Cardiac atrium fibroblast (primary cell): ENCODE data around the gene DISP2. TPM values are rescaled to one million over a fixed set of nuclear protein-coding genes. Genes with fewer than 3 reads are reported as not detected.

ENCODE experiments used
- total RNA-seq: library from RNA; depleted of rRNA; stranded (reverse); fragments of >200 nt; gene quantifications from 2 replicates; pipeline ENCODE4 v1.2.3, GENCODE V29; 2015

Gene DISP2, protein sequence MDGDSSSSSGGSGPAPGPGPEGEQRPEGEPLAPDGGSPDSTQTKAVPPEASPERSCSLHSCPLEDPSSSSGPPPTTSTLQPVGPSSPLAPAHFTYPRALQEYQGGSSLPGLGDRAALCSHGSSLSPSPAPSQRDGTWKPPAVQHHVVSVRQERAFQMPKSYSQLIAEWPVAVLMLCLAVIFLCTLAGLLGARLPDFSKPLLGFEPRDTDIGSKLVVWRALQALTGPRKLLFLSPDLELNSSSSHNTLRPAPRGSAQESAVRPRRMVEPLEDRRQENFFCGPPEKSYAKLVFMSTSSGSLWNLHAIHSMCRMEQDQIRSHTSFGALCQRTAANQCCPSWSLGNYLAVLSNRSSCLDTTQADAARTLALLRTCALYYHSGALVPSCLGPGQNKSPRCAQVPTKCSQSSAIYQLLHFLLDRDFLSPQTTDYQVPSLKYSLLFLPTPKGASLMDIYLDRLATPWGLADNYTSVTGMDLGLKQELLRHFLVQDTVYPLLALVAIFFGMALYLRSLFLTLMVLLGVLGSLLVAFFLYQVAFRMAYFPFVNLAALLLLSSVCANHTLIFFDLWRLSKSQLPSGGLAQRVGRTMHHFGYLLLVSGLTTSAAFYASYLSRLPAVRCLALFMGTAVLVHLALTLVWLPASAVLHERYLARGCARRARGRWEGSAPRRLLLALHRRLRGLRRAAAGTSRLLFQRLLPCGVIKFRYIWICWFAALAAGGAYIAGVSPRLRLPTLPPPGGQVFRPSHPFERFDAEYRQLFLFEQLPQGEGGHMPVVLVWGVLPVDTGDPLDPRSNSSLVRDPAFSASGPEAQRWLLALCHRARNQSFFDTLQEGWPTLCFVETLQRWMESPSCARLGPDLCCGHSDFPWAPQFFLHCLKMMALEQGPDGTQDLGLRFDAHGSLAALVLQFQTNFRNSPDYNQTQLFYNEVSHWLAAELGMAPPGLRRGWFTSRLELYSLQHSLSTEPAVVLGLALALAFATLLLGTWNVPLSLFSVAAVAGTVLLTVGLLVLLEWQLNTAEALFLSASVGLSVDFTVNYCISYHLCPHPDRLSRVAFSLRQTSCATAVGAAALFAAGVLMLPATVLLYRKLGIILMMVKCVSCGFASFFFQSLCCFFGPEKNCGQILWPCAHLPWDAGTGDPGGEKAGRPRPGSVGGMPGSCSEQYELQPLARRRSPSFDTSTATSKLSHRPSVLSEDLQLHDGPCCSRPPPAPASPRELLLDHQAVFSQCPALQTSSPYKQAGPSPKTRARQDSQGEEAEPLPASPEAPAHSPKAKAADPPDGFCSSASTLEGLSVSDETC (N-terminal part only)
- 0.16 and 0.36 TPM in 2 replicates for total RNA-seq

DNA sequence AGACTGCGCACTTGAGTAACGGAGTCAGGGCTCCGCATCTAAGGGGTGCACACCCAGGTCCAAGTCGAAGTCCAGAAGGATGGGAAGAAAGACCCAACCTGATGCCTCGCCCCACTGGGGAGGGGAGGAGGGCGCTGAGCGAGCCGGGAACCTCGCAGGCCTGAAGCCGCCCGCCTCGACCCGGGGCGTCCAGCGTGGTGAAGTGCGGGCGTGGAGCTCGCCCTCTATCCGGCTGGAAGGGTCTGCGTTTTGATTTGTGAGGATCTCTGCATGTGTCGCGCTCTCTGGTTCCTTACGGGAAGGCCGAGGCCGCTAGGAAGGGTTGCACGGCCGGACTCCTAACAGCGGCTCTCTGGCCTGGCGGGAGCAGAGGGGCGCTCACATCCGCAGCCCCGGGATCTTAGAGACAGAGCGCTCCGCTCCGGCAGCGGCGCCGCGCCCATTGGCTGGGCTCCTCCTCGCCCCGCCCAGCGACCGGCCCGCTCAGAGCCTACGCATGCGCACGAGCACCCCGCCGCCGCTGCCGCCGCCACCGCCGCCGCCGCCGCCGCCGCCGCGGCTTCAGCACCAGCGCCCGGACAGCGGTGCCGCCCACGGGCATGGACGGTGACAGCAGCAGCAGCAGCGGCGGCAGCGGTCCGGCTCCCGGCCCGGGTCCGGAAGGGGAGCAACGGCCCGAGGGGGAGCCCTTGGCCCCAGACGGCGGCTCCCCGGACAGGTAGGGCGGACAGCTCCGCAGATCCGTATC is at the start of gene DISP2:
DISP2 (plus strand) TSS at position 497 of the 748 bp plus-strand sequence; CDS start at position 600, 103 bp downstream.

DNA sequence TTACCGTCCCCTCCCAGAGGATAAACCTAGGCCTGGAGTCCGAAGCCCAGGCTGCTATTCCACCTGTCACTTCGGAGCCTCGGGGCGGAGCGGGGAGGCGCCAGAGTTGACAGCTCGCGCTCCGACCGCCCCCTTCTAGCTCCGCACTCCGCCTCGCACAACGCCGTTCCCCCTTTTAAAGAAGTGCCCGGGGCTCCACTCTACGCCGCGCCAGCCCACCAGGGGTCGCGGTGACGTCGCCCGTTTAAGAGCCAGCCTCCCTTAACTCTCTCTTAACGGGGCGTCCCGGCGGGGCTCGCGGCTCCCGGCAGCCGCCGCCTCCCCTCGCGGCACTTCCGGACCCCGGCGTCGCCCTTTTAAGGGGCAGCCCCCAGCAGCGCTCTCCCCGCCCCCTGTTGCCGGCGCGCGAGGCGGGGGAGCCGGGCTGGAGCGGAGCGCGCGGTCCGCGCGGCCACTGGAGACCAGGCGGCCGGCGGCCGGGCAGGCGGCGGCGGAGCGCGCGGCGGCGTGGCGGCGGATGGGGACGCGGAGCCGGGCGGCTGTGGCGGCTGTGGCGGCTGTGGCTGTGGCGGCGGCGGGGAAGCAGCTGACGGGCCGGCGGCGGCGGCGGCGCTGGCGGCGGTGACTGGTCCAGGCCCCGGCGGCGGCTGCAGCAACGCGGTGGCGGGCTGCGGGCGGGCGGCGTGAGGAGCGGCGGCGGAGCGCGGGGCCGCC is 34.6 kb upstream of the DISP2 start, which contains the start of gene INAFM2:
INAFM2 (plus strand) TSS at position 454 of the 714 bp plus-strand sequence. CDS start 364 bp downstream, outside the sequence.

DNA sequence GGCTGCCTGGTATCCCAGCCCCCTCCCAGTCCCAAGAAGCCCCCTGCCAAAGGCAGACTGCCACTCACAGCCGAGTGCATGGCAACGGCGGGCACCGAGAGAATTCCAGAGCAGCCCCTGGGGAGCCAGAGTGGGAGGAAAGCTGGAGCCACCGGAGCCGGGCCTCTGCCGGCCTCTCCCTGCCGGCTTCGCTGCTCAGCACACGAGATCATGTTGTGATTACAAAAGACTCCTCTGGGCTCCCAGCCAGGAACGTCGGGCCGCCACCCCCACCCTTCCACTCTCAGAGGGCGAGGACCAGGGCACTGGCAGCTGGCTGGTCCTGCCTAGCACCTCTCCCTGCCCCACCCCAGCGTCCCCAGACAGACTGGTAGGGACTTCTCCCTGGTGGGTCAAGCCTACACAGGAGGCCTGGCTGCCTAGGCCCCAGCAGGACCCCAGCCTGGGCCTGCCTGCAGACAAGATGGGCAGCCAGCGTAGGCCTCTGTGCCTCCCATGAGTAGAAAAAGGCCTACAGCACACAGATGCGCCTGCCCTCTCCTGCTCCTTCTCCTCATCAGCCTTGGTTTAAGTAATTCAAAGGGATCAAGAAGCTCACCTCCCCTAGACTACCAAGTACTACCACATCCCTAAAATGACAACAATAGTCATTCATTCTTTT is 17.1 kb upstream of the DISP2 start, which contains the start of gene CCDC9B:
CCDC9B (minus strand) TSS at position 200 of the 661 bp plus-strand sequence; CDS start at position 80, 120 bp downstream.

DNA sequence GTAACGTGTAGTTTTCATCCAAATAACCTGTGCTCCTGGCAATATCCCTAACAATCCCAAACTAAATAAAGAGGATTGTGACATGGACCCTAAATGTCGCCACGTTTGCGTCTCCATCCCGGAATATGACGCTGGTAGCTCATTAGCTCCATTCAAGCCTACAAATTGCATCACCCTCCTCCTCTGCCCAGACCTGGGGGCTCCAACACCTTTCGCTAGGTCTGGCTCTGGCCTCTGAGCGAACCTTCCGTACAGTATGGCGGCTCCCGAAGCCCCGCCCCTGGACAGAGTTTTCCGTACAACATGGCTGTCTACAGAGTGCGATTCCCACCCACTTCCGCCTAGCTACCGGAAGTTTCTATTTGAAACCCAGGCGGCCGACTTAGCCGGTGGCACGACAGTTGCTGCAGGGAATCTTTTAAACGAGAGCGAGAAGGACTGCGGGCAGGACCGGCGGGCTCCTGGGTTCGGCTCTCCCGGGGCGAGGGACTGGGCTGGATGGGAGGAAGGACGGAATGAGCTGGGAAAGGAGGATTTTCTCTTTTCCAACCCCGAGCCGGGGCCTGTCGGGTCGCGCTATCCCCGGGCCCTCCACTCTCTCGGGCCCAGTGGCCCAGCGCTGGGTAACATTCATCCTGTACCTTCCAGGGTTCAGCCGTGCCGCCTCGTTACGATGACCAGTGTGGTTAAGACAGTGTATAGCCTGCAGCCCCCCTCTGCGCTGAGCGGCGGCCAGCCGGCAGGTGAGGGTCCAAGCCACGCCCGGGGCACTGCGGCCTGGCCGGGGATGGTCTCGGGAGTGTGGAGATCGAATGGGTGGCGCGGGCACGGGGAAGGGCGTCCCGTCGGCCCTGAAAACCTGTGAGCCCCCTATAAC is 24.8 kb downstream of the DISP2 start, which contains the start of gene KNSTRN:
KNSTRN (plus strand) TSS at position 142 of the 877 bp plus-strand sequence; CDS start at position 257, 115 bp downstream.

DNA sequence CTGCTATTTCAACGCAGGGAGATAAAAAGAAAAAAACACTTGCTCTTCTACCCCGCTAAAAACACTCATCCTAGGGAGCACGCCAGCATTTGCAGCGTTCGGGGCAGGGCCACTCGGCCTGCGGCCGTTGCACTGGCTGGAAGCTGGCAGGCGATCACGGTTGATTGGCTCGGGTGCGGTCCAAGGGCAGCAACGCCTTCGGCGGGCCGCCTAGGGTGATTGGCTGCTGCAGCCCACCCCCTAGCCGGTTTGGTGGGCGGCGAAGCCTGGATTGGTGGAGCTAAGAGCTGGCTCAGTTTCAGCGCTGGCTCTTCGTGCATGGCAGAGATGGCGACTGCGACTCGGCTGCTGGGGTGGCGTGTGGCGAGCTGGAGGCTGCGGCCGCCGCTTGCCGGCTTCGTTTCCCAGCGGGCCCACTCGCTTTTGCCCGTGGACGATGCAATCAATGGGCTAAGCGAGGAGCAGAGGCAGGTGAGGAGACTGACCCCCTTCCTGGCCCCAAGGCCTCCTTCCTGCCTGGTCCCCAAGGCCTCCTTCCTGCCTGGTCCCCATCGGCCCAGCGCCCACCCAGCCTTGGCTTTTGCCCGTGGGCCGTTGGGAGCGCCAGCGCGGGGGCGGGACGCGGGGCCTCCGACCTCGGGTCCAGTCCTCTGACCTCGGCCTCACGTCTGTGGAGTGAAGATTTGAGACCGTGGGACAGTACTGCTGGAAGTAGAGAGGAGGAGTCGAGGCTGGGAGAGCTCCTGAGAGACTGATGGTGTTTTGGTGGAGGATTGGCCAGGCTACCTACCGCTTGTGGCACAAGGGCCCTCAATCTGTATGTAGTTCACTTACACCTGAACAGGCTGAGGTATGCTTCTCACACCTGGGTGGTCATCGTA is 47.7 kb downstream of the DISP2 start, which contains the start of gene IVD:
IVD (plus strand) TSS at position 295 of the 881 bp plus-strand sequence; CDS start at position 328, 33 bp downstream.

Other genes with a start within 250 kb of the DISP2 start
- 0.36 and 0.49 TPM in 2 replicates for gene BMF, start 249.3 kb upstream of the DISP2 start, total RNA-seq
- gene BUB1B, start 197.2 kb upstream of the DISP2 start, total RNA-seq: 5.0 and 8.7 TPM in 2 replicates
- gene PAK6, start 119.2 kb upstream of the DISP2 start, total RNA-seq: 0.16 TPM in 1 of 2 replicates, not detected in the other
- not detected in 2 replicates for gene ANKRD63, start 75.2 kb upstream of the DISP2 start, total RNA-seq
- 1.1 TPM in 2 replicates for gene PLCB2, start 50.3 kb upstream of the DISP2 start, total RNA-seq
- gene INAFM2, start 34.5 kb upstream of the DISP2 start, total RNA-seq: 16.8 and 28.0 TPM in 2 replicates
- gene CCDC9B, start 17.3 kb upstream of the DISP2 start, total RNA-seq: 1.1 and 5.2 TPM in 2 replicates
- gene PHGR1, start 7.2 kb upstream of the DISP2 start, total RNA-seq: not detected in 2 replicates
- 14.3 and 16.5 TPM in 2 replicates for gene KNSTRN, start 24.5 kb downstream of the DISP2 start, total RNA-seq
- gene IVD, start 47.6 kb downstream of the DISP2 start, total RNA-seq: 25.1 and 33.7 TPM in 2 replicates
- gene BAHD1, start 82.7 kb downstream of the DISP2 start, total RNA-seq: 11.2 and 16.2 TPM in 2 replicates
- gene CHST14, start 112.8 kb downstream of the DISP2 start, total RNA-seq: 23.3 and 24.6 TPM in 2 replicates
- 30.3 and 42.8 TPM in 2 replicates for gene CCDC32, start 206.8 kb downstream of the DISP2 start, total RNA-seq
- 7.0 and 13.2 TPM in 2 replicates for gene RPUSD2, start 211.1 kb downstream of the DISP2 start, total RNA-seq
- 5.5 and 8.8 TPM in 2 replicates for gene KNL1, start 236.0 kb downstream of the DISP2 start, total RNA-seq